Stimulated activated CD8-positive, alpha-beta memory T cell treated with anti-CD3 and anti-CD28 coated beads, Interleukin-4, amount 100 ng/mL, for 1 hour (primary cell): ENCODE measurements around the gene FLT3.
"Not testable (repeated sequence)": the region's sequence is repeated elsewhere in the genome, so short reads cannot be mapped to it uniquely, and the experiment has no call there.

Experiments
- DNase-seq, 2 donors: peaks; one replicate each; pipeline ENCODE4 v3.0.0-alpha.2; 2020; ENCODE audit warnings: low read depth in 2 of 2, low spot score in 1 of 2

FLT3 gene

DNA sequence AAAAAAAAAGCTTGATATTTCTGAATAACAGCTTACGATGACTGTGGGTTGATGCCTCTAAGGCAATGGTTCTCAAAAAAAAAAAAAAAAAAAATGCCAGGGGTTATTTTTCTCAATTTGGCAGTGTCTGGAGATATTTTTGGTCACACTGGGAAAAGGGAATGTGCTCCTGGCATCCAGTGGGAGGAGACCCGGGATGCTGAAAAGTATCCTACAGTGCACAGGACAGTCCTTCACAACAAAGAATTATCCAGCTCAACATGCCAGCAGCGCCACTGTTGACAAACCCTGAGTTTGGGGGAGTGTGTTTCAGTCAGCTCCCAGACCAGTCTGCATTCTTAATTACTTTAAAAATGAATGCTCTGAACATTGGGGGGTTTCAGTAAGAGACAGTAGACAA is 54.5 kb downstream of the FLT3 start:
- no peak for DNase-seq

GRCh38 chr13:28044608-28045007 is 55.8 kb downstream of the FLT3 start:
- no peak for DNase-seq

- no peak for DNase-seq
Observed at GRCh38 chr13:28043224-28043623, 57.2 kb downstream of the FLT3 start.

DNA sequence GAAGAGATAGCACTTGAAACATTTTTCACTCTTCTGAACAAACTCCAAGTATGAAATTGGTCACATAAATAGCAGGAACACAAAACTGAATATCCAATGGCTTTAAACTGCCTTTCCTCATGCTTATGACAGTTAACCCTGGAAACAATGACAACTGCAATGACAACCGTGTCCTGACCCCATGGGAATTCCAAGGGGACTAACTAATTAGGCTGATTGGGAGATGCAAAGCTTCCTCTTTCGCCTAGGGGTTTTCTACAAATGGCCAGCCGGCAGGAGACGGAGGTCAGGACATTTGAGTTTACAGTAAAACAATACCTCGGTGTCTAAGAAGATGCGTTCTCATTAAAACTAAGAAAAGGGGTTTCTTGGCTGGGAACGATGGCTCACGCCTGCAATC is 58.9 kb downstream of the FLT3 start:
- DNase-seq: no peak

- DNase-seq: no peak
Observed at GRCh38 chr13:28041031-28041461, 59.3 kb downstream of the FLT3 start.

DNA sequence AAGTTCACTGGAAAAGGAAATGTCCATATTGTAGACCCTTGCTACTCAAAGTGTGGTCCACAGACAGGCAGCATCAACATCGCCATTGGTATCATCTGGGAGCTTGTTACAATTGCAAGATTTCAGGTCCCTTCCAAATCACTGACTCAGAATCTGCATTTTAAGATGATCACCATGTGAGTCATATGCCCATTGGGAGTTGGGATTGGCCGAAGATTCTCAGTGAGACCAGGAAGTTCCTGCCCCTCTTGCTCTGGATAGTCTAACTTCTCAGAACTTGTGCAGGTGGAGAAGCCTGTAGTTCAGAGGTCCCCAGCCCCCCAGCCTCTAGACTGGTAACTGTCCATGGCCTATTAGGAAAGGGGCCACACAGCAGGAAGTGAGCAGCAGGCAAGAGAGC is 63.0 kb downstream of the FLT3 start:
- no peak for DNase-seq

DNA sequence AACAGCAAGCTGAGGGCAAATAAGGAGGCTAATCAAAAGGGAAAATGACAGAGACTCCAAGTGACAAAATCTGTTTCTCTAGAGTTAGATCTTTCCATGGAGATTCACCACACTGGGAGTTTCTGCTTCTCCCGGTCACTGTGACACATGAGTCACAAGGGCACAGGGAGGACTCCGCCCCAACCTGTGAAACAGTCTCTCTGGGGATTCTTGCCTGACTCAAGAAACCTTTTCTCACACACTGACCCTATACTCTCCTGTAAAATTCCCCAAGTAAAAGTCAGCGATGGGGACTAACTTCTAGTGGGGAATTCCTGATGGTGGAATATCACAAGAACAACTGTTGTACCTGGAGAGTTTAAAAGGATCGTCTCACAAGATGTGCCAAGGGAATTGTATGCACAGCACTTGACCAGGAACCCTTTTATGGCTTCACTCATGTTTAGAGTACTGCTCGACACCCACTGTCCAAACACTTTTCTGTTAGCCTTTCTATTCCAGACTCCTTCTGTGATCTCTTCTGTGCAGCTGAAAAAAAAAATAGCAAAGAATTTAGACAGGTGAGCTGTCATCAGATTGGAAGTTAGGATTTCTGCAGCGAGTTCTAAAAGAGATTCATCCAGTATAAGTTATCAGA is 65.1 kb downstream of the FLT3 start:
- DNase-seq: no peak

DNA sequence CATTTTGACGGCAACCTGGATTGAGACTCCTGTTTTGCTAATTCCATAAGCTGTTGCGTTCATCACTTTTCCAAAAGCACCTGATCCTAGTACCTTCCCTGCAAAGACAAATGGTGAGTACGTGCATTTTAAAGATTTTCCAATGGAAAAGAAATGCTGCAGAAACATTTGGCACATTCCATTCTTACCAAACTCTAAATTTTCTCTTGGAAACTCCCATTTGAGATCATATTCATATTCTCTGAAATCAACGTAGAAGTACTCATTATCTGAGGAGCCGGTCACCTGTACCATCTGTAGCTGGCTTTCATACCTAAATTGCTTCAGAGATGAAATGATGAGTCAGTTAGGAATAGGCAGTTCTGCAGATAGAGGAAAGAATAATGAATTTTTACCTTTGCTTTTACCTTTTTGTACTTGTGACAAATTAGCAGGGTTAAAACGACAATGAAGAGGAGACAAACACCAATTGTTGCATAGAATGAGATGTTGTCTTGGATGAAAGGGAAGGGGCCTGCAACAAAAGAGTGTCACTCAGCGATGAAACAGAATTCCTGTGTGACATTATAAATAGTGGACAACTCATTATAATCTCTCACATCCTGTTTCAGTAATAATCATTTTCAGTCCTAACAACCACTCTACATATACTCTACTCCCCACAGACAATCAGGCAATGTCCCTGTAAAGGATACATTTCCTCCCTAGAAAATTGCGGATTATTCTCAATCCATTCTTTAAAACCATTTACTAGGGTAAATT is 66.3 kb downstream of the FLT3 start:
- no peak for DNase-seq

- not testable (repeated sequence) for DNase-seq
Observed at GRCh38 chr13:28032438-28032837, 67.9 kb downstream of the FLT3 start.

GRCh38 chr13:28031896-28032288 is 68.5 kb downstream of the FLT3 start:
- DNase-seq: no peak

GRCh38 chr13:28031220-28031895 is 69.0 kb downstream of the FLT3 start:
- no peak for DNase-seq

- DNase-seq: no peak
Observed at GRCh38 chr13:28027607-28028364, 72.6 kb downstream of the FLT3 start.

- DNase-seq: no peak
Observed at GRCh38 chr13:28027071-28027470, 73.3 kb downstream of the FLT3 start.

- DNase-seq: no peak
Observed at GRCh38 chr13:28026508-28026907, 73.9 kb downstream of the FLT3 start.

- no peak for DNase-seq
Observed at GRCh38 chr13:28022848-28023518, 77.4 kb downstream of the FLT3 start.

- no peak for DNase-seq
Observed at GRCh38 chr13:28014301-28014700, 86.1 kb downstream of the FLT3 start.

GRCh38 chr13:28013482-28013881 is 86.9 kb downstream of the FLT3 start:
- DNase-seq: no peak

GRCh38 chr13:28012896-28013295 is 87.5 kb downstream of the FLT3 start:
- no peak for DNase-seq

DNA sequence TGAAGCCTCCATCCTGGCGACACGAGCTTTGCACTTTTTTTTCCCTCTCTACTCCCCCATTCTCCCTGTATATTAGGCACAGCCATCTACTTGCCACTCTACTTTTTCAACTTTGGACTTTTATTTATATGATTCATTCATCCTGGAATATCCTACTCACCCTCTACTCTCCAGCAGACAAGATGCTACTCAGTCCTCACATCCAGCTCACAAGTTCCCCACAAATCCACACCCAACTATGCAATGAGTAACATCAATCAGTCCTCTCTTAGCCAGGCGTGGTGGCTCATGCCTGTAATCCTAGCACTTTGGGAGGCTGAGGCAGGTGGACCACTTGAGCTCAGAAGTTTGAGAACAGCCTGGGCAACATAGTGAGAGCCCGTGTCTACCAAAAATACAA is 88.0 kb downstream of the FLT3 start:
- DNase-seq: no peak

DNA sequence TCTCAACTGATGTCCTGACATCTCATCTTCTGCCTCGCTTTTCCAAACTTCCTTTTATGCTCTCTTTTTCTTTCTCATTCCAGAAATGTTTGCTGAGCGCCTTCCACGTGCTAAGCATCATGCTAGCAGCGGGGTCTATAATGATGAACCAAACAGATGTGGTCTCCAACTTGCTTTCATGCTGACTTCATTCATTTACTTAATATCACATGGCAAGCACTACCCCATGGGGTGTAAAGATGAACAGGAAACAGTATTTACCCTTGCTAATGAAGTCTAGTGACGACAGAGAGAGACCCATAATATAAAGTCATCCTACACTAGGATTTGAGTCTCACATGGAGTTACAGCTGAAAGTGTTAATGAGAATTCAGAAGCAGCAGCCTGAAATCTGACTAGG is 90.3 kb downstream of the FLT3 start:
- no peak for DNase-seq

- DNase-seq: not testable (repeated sequence)
Observed at GRCh38 chr13:28005016-28005415, 95.4 kb downstream of the FLT3 start.
